Osteoblast (primary cell): ENCODE data around the gene NFKBIZ. TPM values are rescaled to one million over a fixed set of nuclear protein-coding genes. Genes with fewer than 3 reads are reported as not detected.

Experiments used
- DNase-seq: peaks from one replicate; pipeline ENCODE4 v3.0.0; 2011; ENCODE audit warnings: low spot score, mixed read lengths; ENCODE audit not compliant: insufficient read length; ENCODE audit errors: missing footprints
- H2AFZ ChIP-seq: 2 replicates; pipeline ENCODE4 v1.6.0; 2011; ENCODE audit warnings: mild to moderate bottlenecking, low read length
- H3K27ac ChIP-seq: 2 replicates; pipeline ENCODE4 v1.5.1; 2011; ENCODE audit warnings: mild to moderate bottlenecking, low read depth, low read length, moderate library complexity
- H3K27me3 ChIP-seq: 2 replicates; pipeline ENCODE4 v1.6.0; 2012; ENCODE audit warnings: mild to moderate bottlenecking, control low read depth, inconsistent platforms, low read length, moderate library complexity; ENCODE audit not compliant: insufficient read depth
- H3K36me3 ChIP-seq: 2 replicates; pipeline ENCODE4 v1.5.1; 2011; ENCODE audit warnings: mild to moderate bottlenecking, low read length, control low read depth, moderate library complexity; ENCODE audit not compliant: insufficient read depth
- H3K4me1 ChIP-seq: 2 replicates; pipeline ENCODE4 v1.5.1; 2011; ENCODE audit warnings: mild to moderate bottlenecking, low read length, control low read depth, moderate library complexity; ENCODE audit not compliant: insufficient read depth
- H3K4me2 ChIP-seq: 2 replicates; pipeline ENCODE4 v1.6.0; 2011; ENCODE audit warnings: mild to moderate bottlenecking, low read length; ENCODE audit not compliant: insufficient read depth
- H3K4me3 ChIP-seq: fragments of 200-600 bp; sonication (generic); 3 replicates; pipeline ENCODE4 v1.5.1; 2012; ENCODE audit warnings: mild to moderate bottlenecking, low read length, inconsistent platforms; ENCODE audit not compliant: insufficient read depth
- H3K79me2 ChIP-seq: 2 replicates; pipeline ENCODE4 v1.6.0; 2012; ENCODE audit warnings: mild to moderate bottlenecking, low read length, control low read depth, inconsistent platforms; ENCODE audit not compliant: insufficient read depth
- H3K9me3 ChIP-seq: 2 replicates; pipeline ENCODE4 v1.5.1; 2011; ENCODE audit warnings: low read depth, low read length, control low read depth
- H4K20me1 ChIP-seq: 2 replicates; pipeline ENCODE4 v1.6.0; 2012; ENCODE audit warnings: mild to moderate bottlenecking, low read length, control low read depth; ENCODE audit not compliant: insufficient read depth
- CTCF ChIP-seq: IDR thresholded peaks from 2 replicates; pipeline ENCODE4 v1.5.1; 2011; ENCODE audit warnings: mild to moderate bottlenecking, low read depth, low read length, moderate library complexity; ENCODE audit errors: extremely low read depth
- total RNA-seq: library from RNA; depleted of rRNA; stranded (reverse); fragments of >200 nt; gene quantifications from 2 replicates; pipeline ENCODE4 v1.2.3, GENCODE V29; 2012

The NFKBIZ gene
- total RNA-seq, 1 donor = 55.0 TPM

- DNase-seq = no peak
- Histone ChIP-seq H3K9me3 (no peaks in the 10 kb centered on the region), H2AFZ (no peak overlapping the region), H3K36me3 (no peaks in the 10 kb centered on the region), H3K27me3 (no peaks in the 10 kb centered on the region), H3K4me3 (no peak overlapping the region), H3K4me2 (no peak overlapping the region), H3K27ac (no peak overlapping the region), H3K79me2 (no peaks in the 10 kb centered on the region), H3K4me1 (peaks cover 17% of the 10 kb centered on the region), H4K20me1 (no peaks in the 10 kb centered on the region)
- no peak for TF ChIP-seq CTCF
Measured at GRCh38 chr3:101870138-101870537, 20.8 kb downstream of the NFKBIZ start.

DNA sequence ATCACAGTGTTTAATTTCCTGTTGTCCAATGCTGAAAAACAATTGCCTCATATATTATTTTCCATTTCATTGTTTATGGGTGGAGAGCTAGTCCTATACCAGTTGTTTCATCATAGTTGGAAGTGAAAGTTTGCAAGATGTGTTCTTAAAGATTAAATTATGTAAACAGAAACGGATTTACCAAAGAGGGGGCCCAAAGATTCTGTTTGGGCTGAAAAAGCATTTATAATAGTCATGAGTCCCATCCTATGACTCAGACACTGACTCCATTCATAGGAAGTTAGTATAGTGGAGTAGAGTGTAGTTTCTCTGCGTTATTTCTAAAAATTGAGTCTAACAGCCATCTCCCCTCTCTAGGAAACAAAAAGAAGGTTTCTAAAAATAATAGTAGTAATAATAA, 24.3 kb downstream of the NFKBIZ start:
- H3K4me2 ChIP-seq = no peak overlapping the region
- TF ChIP-seq CTCF = no peak
- no peaks in the 10 kb centered on the region for H3K9me3 ChIP-seq
- no peak overlapping the region for H3K4me3 ChIP-seq
- H3K4me1 ChIP-seq = peaks cover 8% of the 10 kb centered on the region
- H3K27ac ChIP-seq = peak overlapping the region; percentile 17
- H3K36me3 ChIP-seq = no peaks in the 10 kb centered on the region
- H4K20me1 ChIP-seq = no peaks in the 10 kb centered on the region
- no peaks in the 10 kb centered on the region for H3K27me3 ChIP-seq
- no peaks in the 10 kb centered on the region for H3K79me2 ChIP-seq
- peak; percentile 93 for DNase-seq
- H2AFZ ChIP-seq = peak overlapping the region; percentile 47

DNA sequence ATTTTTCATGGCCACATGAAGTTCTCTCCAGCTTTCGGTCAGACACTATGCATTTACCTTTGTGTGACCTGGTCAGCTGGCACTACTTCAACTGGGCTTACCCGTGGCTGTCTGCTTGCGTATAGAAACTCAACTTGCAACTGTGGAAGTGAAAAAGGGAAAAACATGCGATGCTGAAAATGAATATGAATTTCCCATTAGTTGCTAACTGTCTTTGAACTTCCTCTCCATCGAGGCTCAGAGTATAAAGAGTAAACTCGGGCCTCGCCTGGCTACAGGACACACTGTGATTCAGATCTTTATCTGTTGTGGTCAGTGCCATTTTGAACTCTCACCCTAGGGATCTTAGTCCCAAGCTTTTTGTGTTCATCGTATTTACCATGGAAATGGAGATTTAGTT, 26.8 kb downstream of the NFKBIZ start:
- no peaks in the 10 kb centered on the region for H3K27me3 ChIP-seq
- H2AFZ ChIP-seq = peak overlapping the region; percentile 43
- H4K20me1 ChIP-seq = no peaks in the 10 kb centered on the region
- no peaks in the 10 kb centered on the region for H3K36me3 ChIP-seq
- no peaks in the 10 kb centered on the region for H3K9me3 ChIP-seq
- H3K79me2 ChIP-seq = no peaks in the 10 kb centered on the region
- no peak overlapping the region for H3K27ac ChIP-seq
- peaks cover 5% of the 10 kb centered on the region for H3K4me1 ChIP-seq
- no peak for TF ChIP-seq CTCF
- H3K4me3 ChIP-seq = no peak overlapping the region
- H3K4me2 ChIP-seq = no peak overlapping the region
- DNase-seq = peak; percentile 65

GRCh38 chr3:101878589-101878988, 29.3 kb downstream of the NFKBIZ start:
- peak; percentile 22 for DNase-seq
- Histone ChIP-seq H2AFZ (no peak overlapping the region), H3K4me1 (peaks cover under 1% of the 10 kb centered on the region), H3K36me3 (no peaks in the 10 kb centered on the region), H3K27me3 (no peaks in the 10 kb centered on the region), H4K20me1 (no peaks in the 10 kb centered on the region), H3K79me2 (no peaks in the 10 kb centered on the region), H3K4me3 (no peak overlapping the region), H3K9me3 (no peaks in the 10 kb centered on the region), H3K27ac (no peak overlapping the region), H3K4me2 (no peak overlapping the region)
- TF ChIP-seq CTCF = no peak
